HepG2 (cell line): ENCODE measurements around the gene PRR27. TPM values are rescaled to one million over a fixed set of nuclear protein-coding genes. Genes with fewer than 3 reads are reported as not detected.

Experiments used
- ATAC-seq: fragments of 200-7000 bp; cut with Tn5 transposase; 3 replicates; pipeline ENCODE4 v1.9.1; 2020; ENCODE audit warnings: mild to moderate bottlenecking, moderate library complexity
- BruUV-seq: library from RNA; stranded (reverse); fragments of 400-500 nt; replicated peaks from 2 replicates; lab custom pipeline; 2021; lab: Mats Ljungman, UMichigan
- CTCF ChIA-PET: fragments of 300-600 bp; formaldehyde crosslinking; extraction: SDS; loops from one replicate; lab custom pipeline; 2021; ENCODE audit warnings: low total read pairs, inconsistent platforms, low intra/inter-chr PET ratio; lab: Yijun Ruan, JAX
- POLR2A ChIA-PET: fragments of 350-600 bp; sonication (Branson Sonifier 250); formaldehyde crosslinking; loops from one replicate; lab custom pipeline; 2020; ENCODE audit warnings: antibody characterized with exemption, inconsistent platforms; lab: Yijun Ruan, JAX
- DNase-seq: peaks from one replicate; pipeline ENCODE4 v3.0.0-alpha.2; 2015; ENCODE audit warnings: low spot score
- FAIRE-seq: peaks from 3 replicates; lab custom pipeline; 2011; peaks lifted over from hg19 to GRCh38; lab: Jason Lieb, UNC
- H2AFZ ChIP-seq: one replicate; pipeline ENCODE4 v1.6.1; 2011; ENCODE audit warnings: low read length, inconsistent platforms
- H3K27ac ChIP-seq: fragments of 300-600 bp; 3 replicates; pipeline ENCODE4 v1.8.0; 2011; ENCODE audit warnings: mixed run types, mild to moderate bottlenecking, mixed read lengths, low read length, inconsistent platforms; ENCODE audit not compliant: insufficient read depth; ENCODE audit errors: extremely low read length
- H3K27me3 ChIP-seq, 2 experiments: fragments of 200-600 bp in 1 of 2; 2 replicates in 1 of 2; 3 replicates in 1 of 2; pipeline versions ENCODE4 v1.6.0 to v1.8.0; 2011; ENCODE audit warnings: low read length in 2 of 2, mild to moderate bottlenecking in 2 of 2, moderate library complexity in 2 of 2, inconsistent platforms in 1 of 2; ENCODE audit not compliant: insufficient read depth in 2 of 2, control insufficient read depth in 1 of 2
- H3K36me3 ChIP-seq, 2 experiments: fragments of 200-600 bp in 1 of 2; replicated peaks in 1 of 2; 2 replicates in 1 of 2; 3 replicates in 1 of 2; pipeline versions ENCODE4 v1.5.1 to v1.8.0; 2011; ENCODE audit warnings: low read length in 2 of 2, inconsistent platforms in 1 of 2; ENCODE audit not compliant: insufficient read depth in 2 of 2, control insufficient read depth in 1 of 2
- H3K4me1 ChIP-seq: 2 replicates; pipeline ENCODE4 v1.5.1; 2012; ENCODE audit warnings: low read length, inconsistent platforms; ENCODE audit not compliant: insufficient read depth
- H3K4me2 ChIP-seq: 2 replicates; pipeline ENCODE4 v1.6.0; 2011; ENCODE audit warnings: low read depth, low read length, inconsistent platforms
- H3K4me3 ChIP-seq, 3 experiments: fragments of 200-600 bp in 1 of 3; sonication (generic), shearing (Covaris generic) in 1 of 3; replicated peaks in 1 of 3; 2 replicates each; pipeline ENCODE4 v1.5.1; 2011 to 2016; ENCODE audit warnings: low read length in 3 of 3, inconsistent platforms in 2 of 3, low read depth in 2 of 3, mild to moderate bottlenecking in 2 of 3, control low read depth in 1 of 3, mixed read lengths in 1 of 3; ENCODE audit not compliant: insufficient read depth in 1 of 3
- H3K79me2 ChIP-seq: one replicate; pipeline ENCODE4 v1.6.1; 2011; ENCODE audit warnings: low read length, inconsistent platforms; ENCODE audit not compliant: insufficient read depth
- H3K9ac ChIP-seq: 2 replicates; pipeline ENCODE4 v1.6.0; 2011; ENCODE audit warnings: mild to moderate bottlenecking, low read depth, low read length, inconsistent platforms; ENCODE audit not compliant: insufficient read depth
- H3K9me3 ChIP-seq: 2 replicates; pipeline ENCODE4 v1.5.1; 2012; ENCODE audit warnings: mild to moderate bottlenecking, low read length
- H4K20me1 ChIP-seq: 2 replicates; pipeline ENCODE4 v1.6.0; 2011; ENCODE audit warnings: inconsistent platforms, mild to moderate bottlenecking, low read length, moderate library complexity; ENCODE audit not compliant: insufficient read depth
- AGO1 ChIP-seq: fragments of 200-400 bp; formaldehyde crosslinking; IDR thresholded peaks from 2 replicates; pipeline ENCODE4 v1.6.1; 2017; ENCODE audit warnings: mild to moderate bottlenecking, low read depth, low read length, moderate library complexity; ENCODE audit not compliant: poor library complexity, severe bottlenecking
- ARID5B ChIP-seq: IDR thresholded peaks from 2 replicates; pipeline ENCODE4 v1.4.0; 2020; ENCODE audit warnings: mild to moderate bottlenecking, missing genetic modification reagents
- BCL6 ChIP-seq: IDR thresholded peaks from 2 replicates; pipeline ENCODE4 v1.6.1; 2016; ENCODE audit warnings: missing genetic modification reagents, missing compliant biosample characterization
- MIXL1 ChIP-seq: IDR thresholded peaks from 2 replicates; pipeline ENCODE4 v1.6.1; 2016
- NCOA1 ChIP-seq: sonication (generic); formaldehyde crosslinking; IDR thresholded peaks from 2 replicates; pipeline ENCODE4 v1.9.0; 2021; ENCODE audit warnings: missing genetic modification reagents
- NR0B2 ChIP-seq: sonication (generic); formaldehyde crosslinking; IDR thresholded peaks from 2 replicates; pipeline ENCODE4 v1.4.0; 2020; ENCODE audit warnings: mild to moderate bottlenecking, missing genetic modification reagents
- PHF5A ChIP-seq: IDR thresholded peaks from one replicate; pipeline ENCODE4 v1.6.1; 2018; ENCODE audit warnings: low read depth, missing genetic modification reagents; ENCODE audit not compliant: unreplicated experiment
- SMC3 ChIP-seq: IDR thresholded peaks from 2 replicates; pipeline ENCODE4 v1.6.1; 2011; ENCODE audit warnings: low read length, improper control_type of control experiment
- TEAD3 ChIP-seq: optimal IDR thresholded peaks from 2 replicates; pipeline ENCODE3; 2016; ENCODE audit warnings: borderline replicate concordance
- TFDP2 ChIP-seq: sonication (generic); formaldehyde crosslinking; IDR thresholded peaks from 2 replicates; pipeline ENCODE4 v1.4.0; 2020; ENCODE audit warnings: missing genetic modification reagents
- XRCC5 ChIP-seq: fragments of 200-400 bp; formaldehyde crosslinking; optimal IDR thresholded peaks from 2 replicates; pipeline ENCODE3; 2017; ENCODE audit warnings: mild to moderate bottlenecking, low read length
- ZMAT5 ChIP-seq: sonication (generic); formaldehyde crosslinking; IDR thresholded peaks from 2 replicates; pipeline ENCODE4 v1.5.0; 2020; ENCODE audit warnings: mild to moderate bottlenecking, low read depth, missing genetic modification reagents, borderline replicate concordance
- ZNF17 ChIP-seq: sonication (generic); formaldehyde crosslinking; IDR thresholded peaks from 2 replicates; pipeline ENCODE4 v1.5.0; 2020; ENCODE audit warnings: mild to moderate bottlenecking, missing genetic modification reagents
- ZNF501 ChIP-seq: sonication (generic); formaldehyde crosslinking; IDR thresholded peaks from 2 replicates; pipeline ENCODE4 v1.5.1; 2020; ENCODE audit warnings: mild to moderate bottlenecking, moderate library complexity, missing genetic modification reagents
- ZNF503 ChIP-seq: sonication (generic); formaldehyde crosslinking; IDR thresholded peaks from 2 replicates; pipeline ENCODE4 v1.4.0; 2020; ENCODE audit warnings: missing genetic modification reagents
- ZNF713 ChIP-seq: sonication (generic); formaldehyde crosslinking; IDR thresholded peaks from 2 replicates; pipeline ENCODE4 v1.4.0; 2020; ENCODE audit warnings: mild to moderate bottlenecking, missing genetic modification reagents
- ZNF775 ChIP-seq: sonication (generic); formaldehyde crosslinking; IDR thresholded peaks from 2 replicates; pipeline ENCODE4 v1.4.0; 2020; ENCODE audit warnings: missing genetic modification reagents, mild to moderate bottlenecking, moderate library complexity, borderline replicate concordance
- WGBS: methylation state at CpG from one replicate; pipeline ENCODE4 v1.1.6; 2017; ENCODE audit warnings: low lambda C conversion rate; 5-methylcytosine and 5-hydroxymethylcytosine counted together
- in situ Hi-C: cut with HindIII; loops from 2 replicates; pipeline ENCODE4 v1.10.0; 2017; ENCODE audit warnings: low pct_unique_long_range_greater_than_20kb; ENCODE audit not compliant: extremely low pct_ligation_motif_present
- intact Hi-C: fragments of 100-400 bp; cut with micrococcal nuclease; formaldehyde crosslinking; loops from one replicate; pipeline ENCODE4 v1.10.0; 2022; ENCODE audit not compliant: unreplicated experiment
- polyA plus RNA-seq, 8 experiments: library from polyadenylated mRNA; depleted of rRNA in 3 of 8; stranded (reverse) in 7 of 8; unstranded in 1 of 8; fragments of >200 nt; fragmentation: Illumina TruSeq in 4 of 8; extraction: Trizol in 4 of 8; gene quantifications; 2 replicates each; pipeline versions ENCODE4 v1.2.1 to v1.2.3, GENCODE V29; 2011 to 2016; ENCODE audit warnings: low read depth in 4 of 8, missing spikeins in 1 of 8, mixed read lengths in 1 of 8; ENCODE audit not compliant: insufficient read depth in 1 of 8
- total RNA-seq, 5 experiments: library from RNA; depleted of rRNA; stranded (reverse); fragments of >200 nt; fragmentation: Illumina TruSeq; extraction: Trizol; gene quantifications; 2 replicates each; pipeline ENCODE4 v1.2.3, GENCODE V29; 2016; ENCODE audit warnings: low read depth in 1 of 5

Gene PRR27
- total and polyA plus RNA-seq, 2 of the 13 experiments (the other 11 are each of a cell fraction or from before 2014, with no cell fraction given) = not detected

- Histone ChIP-seq H3K79me2 (no peaks in the 10 kb centered on the region), H3K4me1 (peaks cover 54% of the 10 kb centered on the region), H3K36me3 (no peaks in the 10 kb centered on the region), H3K27ac (no peak overlapping the region), H3K27me3 (no peaks in the 10 kb centered on the region), H2AFZ (no peak overlapping the region), H3K9me3 (peaks cover 10% of the 10 kb centered on the region; the same call in 1 of the 2 replicates), H3K9ac (no peak overlapping the region), H4K20me1 (no peaks in the 10 kb centered on the region), H3K4me3 (no peak overlapping the region), H3K4me2 (no peak overlapping the region)
- ATAC-seq = no peak
- DNase-seq = peak; percentile 5
- no peak for FAIRE-seq
- no peak for TF ChIP-seq ZMAT5 (CRISPR knock-in tag)
- no peak for TF ChIP-seq NR0B2 (CRISPR knock-in tag)
- TF ChIP-seq TEAD3 = no peak
- peak; percentile 65; the same call in 1 of the 2 replicates for TF ChIP-seq ZNF775 (CRISPR knock-in tag)
- TF ChIP-seq PHF5A = no peak
- no peak for TF ChIP-seq ZNF501 (CRISPR knock-in tag)
- TF ChIP-seq XRCC5 = no peak
- no peak for TF ChIP-seq NCOA1 (CRISPR knock-in tag)
- peak; percentile 47 for TF ChIP-seq BCL6
- no peak for TF ChIP-seq ARID5B (CRISPR knock-in tag)
- TF ChIP-seq SMC3 = no peak
- TF ChIP-seq MIXL1 (CRISPR knock-in tag) = no peak
- no peak for TF ChIP-seq AGO1
- TF ChIP-seq ZNF713 (CRISPR knock-in tag) = no peak
- TF ChIP-seq ZNF503 (CRISPR knock-in tag) = no peak
- no peak for TF ChIP-seq TFDP2 (CRISPR knock-in tag)
- no peak for TF ChIP-seq ZNF17 (CRISPR knock-in tag)
- in situ Hi-C loops = loop anchor here (10.0 kb wide), 1 partner anchor 302 kb away; no protein-coding TSS in a partner anchor
- intact Hi-C loops = no loop called here
- BruUV-seq = no TSS peak
- 100% methylated on average over 1 of the region's 1 CpG for WGBS
- POLR2A ChIA-PET = no interaction called here
- CTCF ChIA-PET = no interaction called here
These were observed 33.2 kb downstream of the PRR27 start for GRCh38 chr4:70187216-70187615.
